HG03439 (cell line): ENCODE measurements around the gene NKAIN4.
A peak's percentile ranks its signal among the peaks of the same experiment; 100 is the strongest.

ENCODE experiments used
- ATAC-seq: cut with Tn5 transposase; IDR thresholded peaks from one replicate; pipeline ENCODE4 v1.9.1; 2021; ENCODE audit warnings: mild to moderate bottlenecking, moderate library complexity; ENCODE audit not compliant: unreplicated experiment

The NKAIN4 gene

GRCh38 chr20:63220696-63221399 is 33.4 kb downstream of the NKAIN4 start:
- no peak for ATAC-seq

- no peak for ATAC-seq
These were observed 34.3 kb downstream of the NKAIN4 start for GRCh38 chr20:63219866-63220521.

GRCh38 chr20:63219447-63219821 is 34.8 kb downstream of the NKAIN4 start:
- no peak for ATAC-seq

- ATAC-seq: no peak
These were observed 35.4 kb downstream of the NKAIN4 start for GRCh38 chr20:63218701-63219446.

- ATAC-seq: no peak
These were observed 36.6 kb downstream of the NKAIN4 start for GRCh38 chr20:63217706-63218105.

GRCh38 chr20:63216849-63217471 is 37.3 kb downstream of the NKAIN4 start:
- no peak for ATAC-seq

- peak; percentile 82 for ATAC-seq
These were observed 38.0 kb downstream of the NKAIN4 start, which contains the start of gene YTHDF1 for GRCh38 chr20:63216041-63216848. Gene YTHDF1, minus strand, starts transcription at chr20:63216131. Its CDS starts 239 bp downstream, at chr20:63215892.

- peak; percentile 11 for ATAC-seq
These were observed 38.9 kb downstream of the NKAIN4 start for GRCh38 chr20:63215101-63216040.

- ATAC-seq: no peak
These were observed 39.7 kb downstream of the NKAIN4 start for GRCh38 chr20:63214514-63214913.

GRCh38 chr20:63212792-63213191 is 41.5 kb downstream of the NKAIN4 start:
- ATAC-seq: no peak

GRCh38 chr20:63212393-63212730 is 41.9 kb downstream of the NKAIN4 start:
- ATAC-seq: no peak

GRCh38 chr20:63210011-63210605 is 44.2 kb downstream of the NKAIN4 start:
- no peak for ATAC-seq

GRCh38 chr20:63208346-63208909 is 45.8 kb downstream of the NKAIN4 start:
- no peak for ATAC-seq

- no peak for ATAC-seq
These were observed 47.4 kb downstream of the NKAIN4 start for GRCh38 chr20:63206878-63207277.

- ATAC-seq: no peak
These were observed 48.4 kb downstream of the NKAIN4 start for GRCh38 chr20:63205896-63206295.

- ATAC-seq: no peak
These were observed 49.9 kb downstream of the NKAIN4 start for GRCh38 chr20:63204362-63204761.

- no peak for ATAC-seq
These were observed 51.3 kb downstream of the NKAIN4 start for GRCh38 chr20:63202811-63203526.

GRCh38 chr20:63202021-63202420 is 52.2 kb downstream of the NKAIN4 start:
- no peak for ATAC-seq
